HG02970 (cell line): ENCODE measurements around the gene HDGF.

Source experiments
- ATAC-seq: cut with Tn5 transposase; IDR thresholded peaks from one replicate; pipeline ENCODE4 v1.9.1; 2021; ENCODE audit warnings: mild to moderate bottlenecking, moderate library complexity, moderate number of reproducible peaks; ENCODE audit not compliant: unreplicated experiment, low FRiP score

HDGF gene

DNA sequence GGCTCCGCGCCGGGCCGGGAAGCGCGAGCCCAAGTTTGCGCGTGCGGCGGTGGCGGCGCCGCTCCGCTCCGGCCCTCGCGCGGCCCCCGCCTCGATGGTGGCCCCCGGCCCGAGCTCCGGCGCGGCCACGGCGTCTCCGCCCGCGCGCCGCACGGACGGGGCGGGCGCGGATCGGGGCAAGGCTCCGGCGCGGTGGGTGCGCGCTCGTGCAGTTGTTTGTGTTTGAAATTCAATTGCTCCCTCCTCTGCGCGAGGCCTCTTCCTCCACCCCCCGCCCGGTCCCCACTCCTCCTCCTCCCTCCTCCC is at the start of gene HDGF:
Gene HDGF, minus strand, starts transcription at position 225 of the 306 bp plus-strand sequence. CDS start 246 bp downstream, outside the sequence.
- peak; percentile 23 for ATAC-seq

DNA sequence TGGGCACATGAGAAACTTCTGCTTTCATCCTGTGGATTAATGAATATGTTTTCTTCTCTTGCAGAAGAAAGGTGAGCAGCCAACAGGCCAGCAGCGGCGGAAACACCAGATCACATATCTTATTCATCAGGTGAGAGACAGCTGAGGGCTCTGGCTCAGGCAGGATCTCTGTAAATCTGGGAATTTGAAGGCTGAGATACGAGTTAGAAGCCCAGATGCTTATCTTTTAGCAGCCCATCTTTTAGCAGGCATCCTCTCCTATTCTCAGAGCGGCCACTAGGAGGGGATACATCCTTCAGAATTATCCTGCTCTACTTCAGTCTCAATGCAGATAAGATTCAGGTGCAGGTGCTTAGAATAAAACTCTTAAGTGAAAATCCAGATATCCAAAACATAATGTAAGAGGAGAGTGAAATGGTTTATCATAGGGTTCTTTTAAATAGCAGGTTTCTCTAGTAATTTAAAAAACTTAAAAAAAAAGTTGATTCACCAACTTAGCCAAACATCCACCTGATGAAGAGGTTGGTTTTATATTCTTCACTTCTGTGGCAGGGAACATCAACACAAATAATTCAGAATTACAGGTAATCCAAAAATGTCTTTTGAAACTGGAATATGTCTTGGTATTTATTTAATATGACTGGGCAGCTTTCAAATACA is 45.9 kb upstream of the HDGF start:
- ATAC-seq, result no peak

DNA sequence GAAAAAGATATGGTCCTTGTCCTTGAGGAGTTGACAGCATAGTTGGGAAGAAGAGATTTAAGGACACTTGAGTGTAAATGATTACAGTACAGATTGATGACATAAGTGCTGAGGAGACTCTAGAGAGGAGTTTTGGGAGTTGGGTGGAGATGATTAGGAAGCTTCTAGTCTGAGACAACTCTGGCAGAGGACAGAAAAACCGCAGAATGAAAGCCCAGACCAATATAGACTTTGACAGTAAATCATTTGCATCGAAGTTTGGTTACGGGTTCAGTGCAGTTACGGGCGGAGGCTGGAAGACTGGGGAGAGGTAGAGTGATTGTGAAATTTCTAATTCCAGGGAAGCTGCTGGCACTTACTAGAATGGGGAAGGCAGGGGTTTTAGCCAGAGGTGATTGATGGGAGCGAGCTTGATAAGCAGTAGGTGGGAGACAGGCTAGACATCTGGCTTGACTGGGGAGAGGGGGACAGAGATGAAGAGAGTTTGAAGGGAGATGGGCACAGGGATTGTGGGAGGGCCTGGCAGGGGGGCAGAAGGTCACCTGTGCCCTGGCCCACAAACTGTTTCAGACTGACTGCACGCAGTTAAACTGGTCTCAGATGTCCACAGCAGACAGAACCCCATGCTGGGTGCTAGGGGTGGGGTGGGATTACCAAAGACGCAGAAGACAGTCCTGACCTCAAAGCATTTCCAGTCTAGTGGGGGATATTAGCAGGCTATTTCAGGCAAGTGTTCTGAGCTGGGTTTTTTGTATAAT is 45.0 kb upstream of the HDGF start:
- ATAC-seq, result no peak

DNA sequence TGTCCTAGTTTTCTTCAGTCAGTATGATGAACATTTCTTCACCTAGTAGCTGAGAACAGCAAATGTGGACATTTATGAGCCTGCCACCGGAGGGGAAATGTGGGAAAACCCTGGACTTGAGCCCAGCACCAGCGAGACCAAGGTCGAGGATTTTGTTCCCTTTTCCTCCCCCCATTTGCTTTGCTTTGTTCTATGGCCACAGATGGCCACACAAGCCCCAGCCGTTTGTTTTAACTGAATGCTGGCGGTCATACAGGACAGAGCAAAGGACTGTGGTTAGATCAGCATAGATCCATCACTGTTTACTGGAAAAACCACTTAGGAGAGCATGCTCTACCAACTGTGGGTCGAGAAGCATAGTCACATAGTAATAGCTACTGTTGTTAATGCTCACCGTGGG is 44.3 kb upstream of the HDGF start:
- no peak for ATAC-seq

DNA sequence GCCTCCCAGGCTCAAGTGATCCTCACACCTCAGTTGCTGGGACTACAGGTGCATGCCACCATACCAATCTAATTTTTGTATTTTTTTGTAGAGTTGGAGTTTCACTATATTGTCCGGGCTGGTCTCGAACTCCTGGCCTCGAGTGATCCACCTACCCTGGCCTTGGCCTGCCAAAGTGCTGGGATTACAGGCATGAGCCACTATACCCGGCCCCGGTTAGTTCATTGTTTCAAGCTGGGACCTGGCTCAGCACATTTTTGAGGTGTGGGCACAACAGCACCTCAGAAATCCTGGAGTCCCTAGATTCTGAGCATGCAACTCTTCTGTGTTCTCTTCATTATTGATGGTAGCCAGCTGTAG is 43.9 kb upstream of the HDGF start:
- ATAC-seq, result no peak

DNA sequence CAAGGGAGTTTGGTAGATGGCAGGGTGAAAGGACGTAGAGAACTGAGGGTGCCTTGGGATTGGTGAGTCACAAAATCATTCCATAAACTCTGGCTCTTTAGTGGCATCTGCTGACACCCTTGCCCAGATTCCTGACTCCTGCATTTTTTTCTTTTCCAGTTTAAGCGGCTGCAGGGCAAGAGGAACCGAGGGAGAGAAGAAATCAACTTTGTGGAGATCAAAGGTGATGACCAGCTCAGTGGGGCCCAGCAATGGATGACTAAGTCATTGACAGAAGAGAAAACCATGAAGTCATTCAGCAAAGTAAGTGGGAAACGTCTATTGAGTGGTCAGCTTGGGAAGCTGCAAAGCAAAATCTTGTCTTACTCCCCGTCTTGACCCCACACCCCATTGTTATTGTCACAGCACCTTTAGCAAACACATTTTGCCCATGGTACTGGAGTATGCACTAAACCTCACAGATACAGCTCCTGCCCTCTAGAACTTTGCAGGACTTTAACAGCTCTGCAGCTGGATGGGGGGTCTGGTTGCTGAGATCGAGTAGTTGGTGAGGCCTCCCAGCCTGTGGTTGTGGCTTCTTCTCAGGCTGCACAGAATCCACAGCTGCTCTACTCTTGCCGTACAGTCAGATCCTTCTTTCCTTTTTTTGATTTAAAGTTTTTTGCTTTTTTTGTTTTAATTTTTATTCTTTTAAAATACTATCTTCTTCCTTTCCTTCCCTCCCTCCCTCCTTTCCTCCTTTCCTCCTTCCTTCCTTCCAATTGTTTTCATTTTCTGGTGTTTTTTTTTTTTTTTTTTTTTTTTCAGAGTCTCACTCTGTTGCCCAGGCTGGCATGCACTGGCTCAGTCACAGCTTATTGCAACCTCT is 43.3 kb upstream of the HDGF start:
- ATAC-seq, result no peak

DNA sequence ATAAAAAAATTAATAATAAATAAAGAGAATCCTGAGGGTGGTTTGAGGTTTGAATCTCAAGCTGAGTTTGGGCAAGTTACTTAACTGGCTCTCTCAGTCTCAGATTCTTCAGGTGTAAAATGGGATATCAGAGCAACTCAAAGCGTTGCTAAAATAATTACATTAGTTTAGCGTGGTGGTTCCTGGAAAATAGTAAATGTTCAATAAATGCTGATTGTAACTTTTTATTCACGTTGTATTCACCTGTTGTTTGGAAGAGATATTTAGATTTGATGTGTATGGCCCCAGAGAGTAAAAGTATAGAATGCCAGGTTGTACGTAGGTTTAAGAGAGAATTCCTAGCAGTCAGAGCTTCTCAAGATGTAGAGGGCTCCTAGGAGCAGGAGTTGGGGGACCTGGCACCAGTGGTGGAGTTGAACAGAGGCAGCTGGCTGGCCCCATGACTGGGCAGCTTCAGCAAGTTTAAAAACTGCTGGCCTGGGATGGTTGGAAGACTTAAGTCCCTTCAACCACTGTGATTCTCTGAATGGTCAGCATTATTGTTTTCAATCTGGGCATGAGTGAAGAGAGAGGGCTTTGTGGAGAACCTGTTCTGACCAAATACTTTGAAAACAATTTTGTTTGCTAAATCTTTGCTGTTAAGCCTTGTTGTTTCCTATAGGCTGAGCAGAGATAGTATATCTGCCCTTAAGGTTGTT is 38.3 kb upstream of the HDGF start:
- no peak for ATAC-seq

DNA sequence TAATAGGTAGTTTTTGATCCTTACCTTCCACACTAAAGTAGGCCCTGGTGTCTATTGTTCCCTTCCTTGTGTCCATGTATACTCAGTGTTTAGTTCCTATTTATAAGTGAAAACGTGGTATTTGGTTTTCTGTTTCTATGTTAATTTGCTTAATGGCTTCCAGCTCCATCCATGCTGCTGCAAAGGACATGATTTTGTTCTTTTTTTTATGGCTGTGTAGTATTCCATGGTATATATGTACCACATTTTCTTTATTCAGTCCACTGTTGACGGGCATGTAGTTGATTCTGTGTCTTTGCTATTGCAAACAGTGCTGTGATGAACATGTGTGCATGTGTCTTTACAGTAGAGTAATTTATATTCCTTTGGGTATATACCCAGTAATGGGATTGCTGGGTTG is 36.7 kb upstream of the HDGF start:
- no peak for ATAC-seq

DNA sequence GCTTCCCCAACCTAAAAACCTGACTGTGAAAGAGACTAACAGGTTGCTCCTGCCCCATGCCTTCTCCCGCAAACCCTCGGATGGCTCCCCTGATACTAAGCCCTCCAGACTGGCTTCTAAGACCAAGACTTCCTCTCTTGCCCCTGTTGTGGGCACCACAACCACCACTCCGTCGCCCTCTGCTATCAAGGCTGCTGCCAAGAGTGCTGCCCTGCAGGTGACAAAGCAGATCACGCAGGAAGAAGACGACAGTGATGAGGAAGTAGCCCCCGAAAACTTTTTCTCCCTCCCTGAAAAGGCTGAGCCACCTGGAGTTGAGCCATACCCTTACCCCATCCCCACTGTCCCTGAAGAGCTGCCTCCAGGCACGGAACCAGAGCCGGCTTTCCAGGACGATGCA is 35.2 kb upstream of the HDGF start:
- ATAC-seq, result no peak

DNA sequence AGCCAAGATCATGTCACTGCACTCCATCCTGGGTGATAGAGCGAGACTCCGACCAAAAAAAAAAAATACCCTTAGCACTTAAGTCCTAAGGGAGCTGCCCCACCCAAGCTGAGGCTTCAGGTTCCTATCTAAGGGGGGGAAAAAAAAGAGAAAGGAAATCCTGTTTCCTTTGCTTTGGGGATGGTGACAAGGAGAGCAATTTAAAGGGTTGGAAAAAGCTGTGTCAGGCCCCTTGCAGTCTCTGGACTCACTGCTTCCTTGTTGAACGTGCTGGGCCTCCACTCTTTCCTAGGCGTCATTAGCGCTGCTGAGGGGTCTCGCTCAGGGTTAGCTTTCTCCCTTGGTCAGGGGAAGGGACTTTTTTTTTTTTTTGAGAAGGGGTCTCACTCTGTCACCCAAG is 34.0 kb upstream of the HDGF start:
- no peak for ATAC-seq

DNA sequence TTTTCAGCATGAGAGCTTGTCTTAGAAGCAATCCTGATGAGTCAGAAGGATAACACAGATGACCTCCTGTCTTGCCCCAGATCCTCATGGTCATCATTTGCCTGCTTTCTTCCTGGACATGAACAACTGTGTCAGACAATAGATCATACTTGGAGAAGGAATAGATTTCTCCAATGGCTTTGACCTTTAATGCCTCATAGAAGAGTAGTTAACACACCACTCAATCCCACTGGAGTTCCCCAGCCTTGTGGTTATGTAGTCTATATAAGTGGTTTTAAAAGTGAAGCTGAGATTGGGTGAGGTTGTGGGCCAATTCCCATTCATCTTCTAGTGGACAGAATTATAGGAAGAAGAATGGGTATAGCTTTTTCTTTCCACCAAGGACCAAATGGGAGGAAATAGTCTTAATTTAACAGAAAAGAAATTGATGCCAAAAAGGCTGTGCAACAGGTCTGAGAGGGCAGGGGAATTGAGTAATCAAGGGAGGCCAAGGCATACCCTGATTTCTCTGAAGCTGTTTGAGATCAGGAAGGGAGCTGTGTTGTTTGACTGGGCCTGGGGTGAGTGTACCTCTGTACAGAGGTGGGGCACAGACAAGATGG is 30.2 kb upstream of the HDGF start:
- ATAC-seq, result no peak

DNA sequence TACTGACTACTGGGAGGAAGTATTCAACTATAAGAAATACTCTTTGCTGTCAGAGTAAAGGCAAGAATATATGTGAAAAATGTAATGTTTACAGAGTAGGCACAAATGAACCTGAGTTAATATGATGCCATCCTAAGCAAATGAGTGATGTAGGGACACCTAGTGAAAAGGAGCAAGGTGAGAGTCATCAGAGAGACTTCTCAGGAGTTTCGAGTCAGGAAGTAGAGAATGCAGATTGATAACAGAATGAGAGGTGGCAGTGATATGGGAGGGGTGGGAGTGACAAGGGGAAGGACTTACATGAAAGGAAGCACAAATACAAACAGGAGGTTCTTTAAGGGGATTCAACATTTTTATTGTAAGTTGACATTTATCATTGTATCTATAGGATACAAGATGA is 26.1 kb upstream of the HDGF start:
- ATAC-seq, result no peak

DNA sequence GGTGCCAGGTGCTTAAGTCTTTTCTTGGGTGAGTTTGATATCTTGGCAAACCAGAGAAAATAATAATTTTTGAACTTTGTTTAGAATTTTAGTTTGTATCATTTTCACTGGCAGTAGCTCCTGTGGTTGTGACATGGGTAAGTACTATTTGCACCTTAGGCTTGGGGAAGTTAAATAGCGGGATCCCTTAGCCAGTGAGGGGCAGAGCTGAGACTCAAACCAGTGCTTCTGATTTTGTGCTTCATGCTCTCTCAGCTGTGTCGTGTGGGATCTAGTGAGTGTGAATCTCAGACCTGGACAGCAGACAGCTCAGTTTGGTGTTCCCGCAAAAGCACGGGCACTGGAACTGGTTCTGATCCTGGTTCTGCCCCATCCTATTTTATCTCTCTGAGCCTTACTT is 25.5 kb upstream of the HDGF start:
- no peak for ATAC-seq

DNA sequence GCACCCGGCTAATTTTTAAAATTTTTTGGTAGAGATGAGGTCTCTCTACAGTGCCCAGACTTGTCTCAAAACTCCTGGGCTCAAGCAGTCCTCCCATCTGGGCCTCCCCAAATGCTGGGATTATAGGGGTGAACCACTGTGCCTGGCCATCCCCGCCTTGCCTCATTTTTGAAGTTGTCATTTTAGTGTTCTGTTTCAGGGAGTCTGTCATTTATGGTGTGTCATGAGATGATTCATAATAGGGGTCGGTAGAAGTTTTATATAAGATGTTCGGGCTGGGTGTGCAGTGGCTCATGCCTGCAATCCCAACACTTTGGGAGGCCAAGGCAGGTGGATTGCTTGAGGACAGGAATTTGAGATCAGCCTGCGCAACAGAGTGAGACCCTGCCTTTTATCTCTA is 24.3 kb upstream of the HDGF start:
- no peak for ATAC-seq

DNA sequence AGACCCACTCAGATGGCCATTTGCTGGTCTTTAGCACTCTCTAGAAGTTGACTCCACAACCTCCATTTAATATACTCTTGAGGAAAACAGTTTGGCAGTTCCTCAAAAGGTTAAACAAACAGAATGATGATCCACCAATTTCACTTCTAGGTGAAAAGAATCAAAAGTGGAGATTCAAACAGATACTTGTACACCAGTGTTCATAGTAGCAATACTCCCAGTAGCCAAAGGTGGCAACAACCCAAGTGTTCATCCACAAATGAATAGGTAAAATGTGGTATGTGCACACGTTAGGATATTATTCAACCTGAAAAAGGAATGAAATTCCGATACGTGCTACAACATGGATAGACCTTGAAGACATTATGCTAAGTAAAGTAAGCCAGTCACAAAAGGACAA is 22.1 kb upstream of the HDGF start:
- no peak for ATAC-seq

DNA sequence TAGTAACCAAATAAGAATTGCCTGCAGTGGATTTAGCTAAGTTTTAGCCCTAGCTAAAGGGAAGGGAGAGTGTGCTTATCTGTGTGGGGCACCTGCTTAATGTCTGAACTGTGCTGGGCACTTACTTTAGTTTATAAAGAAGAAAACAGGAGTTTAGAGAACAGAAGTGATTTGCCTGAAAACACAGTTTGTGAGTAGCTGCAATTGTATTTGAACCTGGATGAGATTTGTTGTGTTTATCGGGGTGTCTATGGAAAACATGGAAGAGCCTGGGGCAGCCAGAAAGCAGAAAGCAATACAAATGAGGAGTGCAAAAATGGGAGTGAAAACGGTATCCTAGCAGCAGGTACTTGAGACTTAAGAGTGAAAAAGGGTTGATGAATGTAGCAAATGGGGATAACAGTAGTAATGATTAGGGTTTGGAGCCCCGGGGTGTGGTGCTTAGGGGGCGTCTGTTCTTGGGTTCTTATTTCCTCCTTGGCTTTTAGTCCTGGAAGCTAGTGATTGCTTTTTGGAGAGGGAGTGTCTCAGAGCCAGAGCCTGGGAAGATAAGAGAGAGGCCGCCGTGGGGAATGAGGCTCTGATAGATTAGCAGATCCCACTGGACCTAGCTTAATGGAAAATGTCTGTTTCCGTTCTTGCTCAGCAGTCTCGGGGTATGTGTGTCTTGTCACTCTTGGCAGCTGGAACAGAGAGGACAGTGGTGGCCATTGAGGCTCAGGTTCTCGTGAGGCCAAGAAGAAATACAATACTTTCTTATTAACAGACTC is 21.4 kb upstream of the HDGF start:
- ATAC-seq, result no peak

DNA sequence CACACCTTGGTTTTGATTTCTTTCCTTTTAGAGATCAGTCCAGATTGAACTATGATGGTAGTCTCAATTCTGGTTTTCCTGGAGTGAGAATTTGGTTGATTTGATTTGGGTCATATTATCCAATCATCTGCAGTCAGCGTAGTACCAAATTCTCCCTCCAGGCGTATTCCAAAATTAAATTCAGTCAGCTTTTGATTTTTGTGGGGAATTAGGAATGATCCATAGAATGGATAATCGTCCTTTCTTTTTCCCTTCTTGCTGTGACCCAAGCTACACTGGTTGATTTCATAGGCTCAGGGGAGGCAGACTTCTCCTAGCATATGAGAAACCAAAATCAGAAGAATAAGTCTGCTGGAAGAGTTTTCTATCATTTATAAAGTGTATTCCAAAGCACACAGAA is 20.7 kb upstream of the HDGF start:
- no peak for ATAC-seq

DNA sequence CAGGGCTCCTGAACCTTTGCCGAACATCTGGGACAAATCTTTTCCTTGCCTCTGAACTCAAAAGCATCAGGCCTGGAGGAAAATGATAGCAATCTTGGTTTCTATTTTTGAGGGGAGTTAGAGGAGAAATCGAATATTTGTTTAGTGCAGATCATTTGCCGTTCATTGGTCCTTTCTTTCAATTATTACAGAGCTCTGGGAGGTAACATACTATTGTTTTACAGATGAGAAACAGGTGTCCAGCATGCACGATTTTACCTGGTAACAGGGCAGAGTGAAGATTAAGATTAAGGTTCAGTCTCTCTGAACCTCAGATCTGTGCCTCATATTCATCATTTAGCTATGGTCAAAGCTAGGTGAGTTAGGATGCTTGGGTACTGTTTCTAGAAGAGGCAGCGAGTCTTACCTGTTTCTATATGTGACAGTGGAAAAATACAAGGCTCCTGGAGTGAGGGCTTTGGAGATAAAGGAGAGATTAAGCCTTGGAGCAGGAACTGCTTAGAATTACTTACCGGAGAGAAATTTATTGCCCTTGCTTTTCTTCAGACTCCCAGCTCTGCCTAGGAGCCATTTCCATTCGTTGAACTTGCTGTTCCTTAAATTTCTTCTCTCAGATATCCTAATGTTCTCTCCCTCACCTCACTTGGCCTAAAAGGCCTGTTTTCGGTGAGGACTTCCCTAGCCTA is 17.3 kb upstream of the HDGF start:
- no peak for ATAC-seq

DNA sequence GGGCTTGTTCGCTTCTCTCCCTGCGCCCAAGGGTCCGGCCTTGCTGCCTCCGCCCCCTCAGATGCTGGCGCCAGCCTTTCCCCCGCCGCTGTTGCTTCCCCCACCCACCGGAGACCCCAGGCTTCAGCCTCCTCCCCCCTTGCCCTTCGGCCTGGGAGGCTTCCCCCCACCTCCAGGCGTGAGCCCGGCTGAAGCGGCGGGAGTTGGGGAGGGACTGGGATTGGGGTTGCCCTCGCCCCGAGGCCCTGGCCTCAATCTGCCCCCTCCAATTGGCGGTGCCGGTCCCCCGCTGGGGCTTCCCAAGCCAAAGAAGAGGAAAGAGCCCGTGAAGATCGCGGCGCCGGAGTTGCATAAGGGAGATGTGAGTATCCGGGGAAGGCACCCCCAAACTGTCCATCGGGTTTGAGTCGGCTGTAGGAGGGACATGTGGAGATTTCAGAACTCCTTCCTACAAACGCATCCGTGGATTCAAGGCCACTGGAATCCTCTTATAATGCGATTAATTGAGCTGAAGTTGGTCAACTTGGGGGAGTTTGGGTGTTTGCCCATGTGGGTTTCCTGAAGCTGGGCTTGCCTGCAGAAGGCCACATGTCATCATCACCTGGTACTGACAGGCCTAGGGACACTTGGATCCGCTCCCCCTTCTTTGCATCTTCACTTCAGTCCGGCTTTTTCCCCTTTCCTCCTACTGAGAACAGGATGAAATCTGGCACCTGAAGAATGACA is 16.6 kb upstream of the HDGF start:
- ATAC-seq, result peak; percentile 4
